T-helper 1 cell treated with Interleukin-12 subunit alpha and Interleukin-12 subunit beta and Interleukin-4 antibody, amounts not matched to agents 30 μg/mL and 1 μg/mL, for 36 hours (primary cell): ENCODE results near the gene HIPK2.

Experiments used
- H3K27ac Mint-ChIP-seq: one replicate; pipeline ENCODE4 v1.8.0; 2021; ENCODE audit warnings: mild to moderate bottlenecking, mixed read lengths
- H3K27me3 Mint-ChIP-seq: one replicate; pipeline ENCODE4 v1.8.0; 2021; ENCODE audit warnings: low read depth, mixed read lengths
- H3K36me3 Mint-ChIP-seq: one replicate; pipeline ENCODE4 v1.8.0; 2021; ENCODE audit warnings: low read depth, mixed read lengths
- H3K4me1 Mint-ChIP-seq: one replicate; pipeline ENCODE4 v1.8.0; 2021; ENCODE audit warnings: low read depth, mixed read lengths
- H3K4me3 Mint-ChIP-seq: one replicate; pipeline ENCODE4 v1.8.0; 2021; ENCODE audit warnings: mild to moderate bottlenecking, moderate library complexity, mixed read lengths
- H3K9me3 Mint-ChIP-seq: one replicate; pipeline ENCODE4 v1.8.0; 2021; ENCODE audit warnings: mixed read lengths

HIPK2 gene

DNA sequence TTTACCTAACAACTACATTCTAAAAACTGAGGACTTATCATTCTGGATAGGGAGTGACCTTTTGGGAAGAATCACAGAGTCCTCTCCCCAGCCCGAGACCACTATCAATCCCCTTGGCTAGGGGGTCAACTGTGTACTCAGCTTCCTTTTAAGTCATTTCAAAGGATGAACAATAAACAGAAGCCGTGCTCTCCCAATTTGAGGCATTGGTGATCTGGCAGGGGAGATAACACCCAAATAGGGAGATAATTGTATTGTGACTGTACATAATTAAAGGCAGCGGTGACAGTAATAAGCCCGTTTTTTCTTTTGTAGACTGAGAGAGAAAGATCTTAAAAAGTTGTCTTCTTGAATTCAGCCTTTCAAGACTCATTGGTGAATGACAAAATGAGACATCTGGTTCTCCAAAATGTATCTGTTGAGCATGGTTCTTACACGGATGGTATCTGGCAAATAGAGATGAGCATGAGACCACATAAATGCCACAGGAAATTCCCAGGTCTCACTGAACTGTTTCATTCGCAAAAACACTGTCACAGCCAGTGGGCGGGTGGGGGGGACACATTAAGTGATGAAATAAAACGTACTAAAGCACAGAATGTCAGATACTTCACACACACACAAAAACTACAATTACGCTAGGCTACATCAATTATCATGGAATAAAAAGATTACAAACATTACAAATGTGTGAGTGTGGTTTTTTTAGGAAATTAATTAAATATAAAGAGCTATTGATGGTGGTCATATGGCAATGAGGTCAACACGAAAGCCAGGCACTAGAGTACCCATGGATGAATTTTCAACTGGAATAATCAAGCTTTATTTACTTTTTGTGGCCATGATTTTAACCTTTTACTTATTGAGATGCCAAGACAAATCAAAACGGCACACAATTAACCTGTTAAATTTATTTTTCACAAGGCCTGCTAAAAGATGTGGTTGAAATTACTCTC is 108.4 kb downstream of the HIPK2 start:
- H3K4me3 Mint-ChIP-seq: no peak overlapping the region
- H3K27me3 Mint-ChIP-seq: no peaks in the 10 kb centered on the region
- H3K27ac Mint-ChIP-seq: peak overlapping the region; percentile 5
- H3K4me1 Mint-ChIP-seq: peaks cover 16% of the 10 kb centered on the region
- H3K36me3 Mint-ChIP-seq: peaks cover 2% of the 10 kb centered on the region
- H3K9me3 Mint-ChIP-seq: no peaks in the 10 kb centered on the region

DNA sequence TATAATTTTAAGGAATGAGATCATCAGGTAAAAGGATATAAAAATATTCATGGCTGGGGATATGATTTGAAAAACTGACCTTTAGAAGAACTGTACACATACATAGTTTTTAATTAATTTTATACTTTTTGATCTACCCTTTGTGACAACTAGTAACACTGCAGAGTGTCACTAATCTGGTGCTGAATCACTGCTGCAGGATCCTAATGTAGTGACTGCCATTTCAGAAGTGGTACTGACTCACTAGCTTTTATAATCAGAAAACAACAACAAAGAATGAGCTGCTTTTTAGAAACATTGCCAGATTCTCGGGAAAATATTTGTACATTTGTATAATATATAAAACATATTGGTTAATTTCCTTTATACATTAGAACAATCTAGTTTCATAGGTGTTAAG is 110.4 kb downstream of the HIPK2 start:
- Mint-ChIP-seq H3K36me3 (peaks cover 5% of the 10 kb centered on the region), H3K4me1 (peaks cover 7% of the 10 kb centered on the region), H3K9me3 (no peaks in the 10 kb centered on the region), H3K27me3 (no peaks in the 10 kb centered on the region), H3K27ac (no peak overlapping the region), H3K4me3 (no peak overlapping the region)

DNA sequence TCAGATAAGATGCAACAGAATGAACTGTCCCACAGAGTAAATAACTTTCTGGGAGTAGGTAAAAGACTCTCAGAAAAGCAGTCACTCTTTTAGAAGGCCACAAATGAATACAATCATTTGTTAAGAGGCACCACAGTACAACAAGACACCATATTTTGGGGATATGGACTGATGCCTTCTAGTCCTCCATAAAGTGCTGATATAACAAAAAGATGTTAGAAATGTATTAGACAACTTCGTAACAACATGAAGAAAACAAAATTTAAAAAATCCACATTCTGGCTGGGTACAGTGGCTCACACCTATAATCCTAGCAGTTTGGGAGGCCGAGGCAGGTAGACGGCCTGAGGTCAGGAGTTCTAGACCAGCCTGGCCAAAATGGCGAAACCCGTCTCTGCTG is 111.3 kb downstream of the HIPK2 start:
- H3K27ac Mint-ChIP-seq: no peak overlapping the region
- no peaks in the 10 kb centered on the region for H3K27me3 Mint-ChIP-seq
- H3K9me3 Mint-ChIP-seq: no peaks in the 10 kb centered on the region
- no peak overlapping the region for H3K4me3 Mint-ChIP-seq
- peaks cover 7% of the 10 kb centered on the region for H3K4me1 Mint-ChIP-seq
- peaks cover 5% of the 10 kb centered on the region for H3K36me3 Mint-ChIP-seq

DNA sequence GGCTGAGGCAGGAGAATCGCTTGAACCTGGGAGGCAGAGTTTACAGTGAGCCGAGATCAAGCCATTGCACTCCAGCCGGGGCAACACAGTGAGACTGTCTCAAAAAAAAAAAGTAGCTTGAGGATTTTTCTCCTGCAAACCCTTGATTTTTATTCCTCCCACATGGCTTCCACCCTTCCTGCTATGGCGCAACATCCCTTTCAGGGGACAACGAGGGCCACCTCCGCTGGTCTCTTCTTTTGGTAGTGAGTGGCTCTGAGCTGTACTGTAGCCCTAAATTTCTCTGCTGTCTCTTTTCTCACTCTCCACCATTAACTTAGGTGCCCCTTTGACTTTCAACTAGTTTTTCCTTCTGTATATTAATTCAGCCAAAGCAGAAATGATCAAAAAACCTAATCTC is 113.4 kb downstream of the HIPK2 start:
- Mint-ChIP-seq H3K27ac (no peak overlapping the region), H3K27me3 (no peaks in the 10 kb centered on the region), H3K4me1 (peaks cover 10% of the 10 kb centered on the region), H3K9me3 (no peaks in the 10 kb centered on the region), H3K36me3 (peaks cover 5% of the 10 kb centered on the region), H3K4me3 (no peak overlapping the region)

DNA sequence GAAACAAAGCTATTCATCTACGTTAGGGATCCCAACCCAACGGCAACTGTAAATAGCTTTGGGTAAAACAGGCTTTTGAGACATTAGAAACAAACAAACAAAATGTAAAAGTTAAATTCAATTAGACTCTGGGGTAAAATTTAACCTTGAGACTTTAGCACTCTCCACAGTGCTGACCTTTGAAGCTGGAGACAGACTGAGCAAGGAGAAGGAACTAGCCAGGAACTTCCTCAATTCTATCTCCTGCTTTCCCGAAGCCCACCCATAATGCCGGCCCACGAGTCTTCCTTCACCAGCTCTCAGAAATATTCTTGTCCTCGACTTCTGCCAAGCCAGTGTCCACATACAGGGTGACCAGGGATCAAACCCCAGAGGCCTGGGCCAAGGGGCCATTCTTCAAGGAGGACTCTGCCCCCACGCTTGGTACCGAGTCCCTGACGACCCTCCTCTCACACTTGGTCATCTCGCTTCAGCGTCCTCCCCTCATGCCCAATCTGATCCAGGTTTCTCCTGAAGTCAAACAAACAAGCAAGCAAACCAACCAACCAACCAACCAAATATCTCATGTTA is 114.1 kb downstream of the HIPK2 start:
- no peak overlapping the region for H3K27ac Mint-ChIP-seq
- H3K36me3 Mint-ChIP-seq: peaks cover 5% of the 10 kb centered on the region
- no peaks in the 10 kb centered on the region for H3K27me3 Mint-ChIP-seq
- H3K4me1 Mint-ChIP-seq: peaks cover 4% of the 10 kb centered on the region
- H3K9me3 Mint-ChIP-seq: no peaks in the 10 kb centered on the region
- H3K4me3 Mint-ChIP-seq: no peak overlapping the region

DNA sequence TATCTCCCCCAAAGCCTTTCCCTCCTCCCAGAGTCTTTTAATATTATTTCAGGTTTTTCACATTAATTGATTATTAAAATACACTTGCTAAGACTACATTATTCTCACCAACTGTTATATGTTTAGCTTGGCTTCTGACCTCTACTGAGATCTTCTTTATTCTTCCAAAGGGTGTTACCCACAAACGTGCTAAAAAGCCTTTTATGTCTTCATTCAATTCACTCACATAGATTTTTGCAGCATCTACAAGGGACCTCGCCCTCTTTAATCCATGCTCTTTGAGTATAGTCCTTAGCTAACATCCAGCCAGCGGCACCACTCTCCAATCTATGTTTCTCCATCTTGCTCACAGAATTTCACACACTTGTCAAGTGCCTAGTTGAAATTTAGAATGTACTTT is 115.9 kb downstream of the HIPK2 start:
- H3K4me1 Mint-ChIP-seq: peaks cover 11% of the 10 kb centered on the region
- no peaks in the 10 kb centered on the region for H3K27me3 Mint-ChIP-seq
- no peaks in the 10 kb centered on the region for H3K9me3 Mint-ChIP-seq
- no peak overlapping the region for H3K27ac Mint-ChIP-seq
- H3K36me3 Mint-ChIP-seq: peaks cover 3% of the 10 kb centered on the region
- no peak overlapping the region for H3K4me3 Mint-ChIP-seq

DNA sequence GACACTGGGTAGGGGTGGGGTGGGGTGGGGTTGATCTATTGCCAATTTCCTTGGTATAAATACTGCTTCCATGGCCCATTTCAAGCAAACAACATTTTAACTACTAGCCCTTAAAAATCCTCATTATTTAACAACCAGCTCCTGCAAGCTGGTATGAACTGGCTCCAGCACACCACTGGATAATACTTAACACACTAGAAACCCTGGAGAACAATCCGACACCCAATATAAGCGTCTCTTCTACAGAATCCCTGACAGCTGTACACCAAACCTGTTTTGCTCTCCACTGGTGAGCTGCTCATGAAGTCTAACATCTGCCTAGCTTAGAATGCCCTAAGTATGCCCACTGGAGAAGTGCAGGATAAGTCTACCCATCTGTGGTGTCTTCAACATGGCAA is 116.8 kb downstream of the HIPK2 start:
- Mint-ChIP-seq H3K36me3 (peaks cover 5% of the 10 kb centered on the region), H3K4me1 (peaks cover 11% of the 10 kb centered on the region), H3K27ac (no peak overlapping the region)

DNA sequence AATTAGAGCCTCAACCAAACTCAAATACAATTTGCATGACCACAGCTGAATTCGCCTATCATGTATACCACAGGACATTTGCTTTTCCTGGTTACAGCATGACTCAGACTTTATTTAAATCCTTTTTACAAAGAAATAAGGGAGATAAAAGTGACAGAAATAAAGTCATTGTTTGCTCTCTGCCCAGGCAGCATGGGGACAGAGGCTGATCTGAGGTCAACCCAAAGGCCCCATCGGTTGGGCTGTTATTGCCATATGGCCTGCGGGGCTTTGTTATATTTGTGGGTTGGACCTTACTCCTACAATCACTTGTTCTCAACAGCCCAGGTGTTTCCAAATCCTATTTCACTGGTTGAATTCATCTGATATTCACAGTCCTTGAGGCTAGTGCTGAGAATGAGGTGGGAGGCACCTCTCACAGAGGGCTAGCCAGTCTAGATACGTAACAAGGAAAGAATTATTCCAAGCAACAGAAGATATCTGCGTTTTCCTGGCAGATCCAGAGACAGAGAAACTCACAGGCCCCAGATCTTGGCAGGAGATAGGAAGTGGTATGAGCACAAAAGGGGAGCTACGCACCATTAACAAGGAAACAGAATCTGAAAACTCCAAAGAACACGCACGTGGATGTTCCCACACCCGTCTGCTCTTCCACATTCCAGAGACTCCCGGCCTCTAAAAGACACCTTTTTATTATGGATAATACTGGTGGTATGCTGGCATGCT is 117.3 kb downstream of the HIPK2 start:
- peaks cover 5% of the 10 kb centered on the region for H3K36me3 Mint-ChIP-seq
- H3K4me3 Mint-ChIP-seq: no peak overlapping the region
- peaks cover 11% of the 10 kb centered on the region for H3K4me1 Mint-ChIP-seq

More for the DNA sequence above, 116.8 kb downstream of the HIPK2 start:
- no peaks in the 10 kb centered on the region for H3K9me3 Mint-ChIP-seq
- H3K27me3 Mint-ChIP-seq: no peaks in the 10 kb centered on the region
- no peak overlapping the region for H3K4me3 Mint-ChIP-seq

DNA sequence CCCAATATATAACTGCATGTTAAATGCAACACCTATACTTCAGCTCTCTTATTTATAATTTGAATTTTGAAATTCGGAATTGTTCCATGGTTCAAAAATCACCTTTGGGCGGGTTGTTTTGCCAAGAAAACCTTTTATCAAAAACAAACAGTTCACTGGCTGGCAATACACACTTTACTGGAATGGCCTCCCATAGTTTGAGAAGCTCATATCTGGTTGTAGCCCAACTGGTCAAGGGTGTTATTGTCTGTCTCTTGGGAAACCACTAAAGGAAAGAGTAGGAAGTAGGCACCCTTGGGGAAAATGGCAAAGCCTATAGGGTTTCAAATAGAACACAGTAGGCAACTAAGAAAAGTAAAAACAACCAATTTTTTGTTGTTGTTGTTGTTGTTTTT is 117.9 kb downstream of the HIPK2 start:
- H3K4me1 Mint-ChIP-seq: peaks cover 11% of the 10 kb centered on the region
- no peak overlapping the region for H3K4me3 Mint-ChIP-seq
- no peaks in the 10 kb centered on the region for H3K9me3 Mint-ChIP-seq
- H3K36me3 Mint-ChIP-seq: peaks cover 5% of the 10 kb centered on the region
- no peaks in the 10 kb centered on the region for H3K27me3 Mint-ChIP-seq
- no peak overlapping the region for H3K27ac Mint-ChIP-seq

More for the DNA sequence above, 117.3 kb downstream of the HIPK2 start:
- H3K27ac Mint-ChIP-seq: no peak overlapping the region
- H3K9me3 Mint-ChIP-seq: no peaks in the 10 kb centered on the region
- H3K27me3 Mint-ChIP-seq: no peaks in the 10 kb centered on the region

DNA sequence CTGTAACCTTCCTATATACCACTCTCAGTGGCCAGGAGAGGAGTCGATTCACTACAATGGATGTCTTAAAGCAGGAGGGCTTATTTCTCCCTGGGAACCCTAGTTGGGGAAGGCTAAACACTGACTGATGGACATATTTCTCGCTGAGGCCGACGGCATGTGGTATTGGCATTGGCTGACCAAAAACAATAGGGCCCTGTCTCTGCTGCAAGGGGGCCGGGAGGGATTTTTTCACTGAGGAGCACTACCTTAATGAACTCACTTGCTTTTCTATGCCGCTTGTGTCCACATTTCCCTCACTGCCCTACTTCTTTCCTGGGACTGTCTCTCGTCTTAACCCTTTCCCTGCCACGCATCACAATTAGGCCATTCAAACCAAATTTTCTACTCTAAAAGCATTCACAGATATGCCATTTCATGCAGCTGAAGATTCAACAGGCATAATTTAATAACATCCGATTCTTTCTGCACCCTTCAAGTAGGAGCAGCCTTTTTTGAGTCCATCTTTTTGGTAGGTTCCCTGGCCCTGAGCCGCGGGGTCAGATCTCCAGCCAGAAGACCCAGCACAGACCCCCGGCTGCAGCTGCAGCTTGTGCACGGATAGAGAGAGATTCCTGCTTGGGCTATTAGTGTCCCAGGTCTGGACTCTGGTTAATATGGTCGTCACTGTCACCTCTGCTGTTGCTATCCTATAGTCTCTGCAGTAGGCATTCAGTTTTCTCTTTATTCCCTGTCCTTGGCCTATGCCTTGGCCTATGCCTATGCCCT is 118.7 kb downstream of the HIPK2 start:
- Mint-ChIP-seq H3K9me3 (no peaks in the 10 kb centered on the region), H3K27ac (no peak overlapping the region), H3K4me1 (peaks cover 11% of the 10 kb centered on the region), H3K36me3 (peaks cover 5% of the 10 kb centered on the region), H3K27me3 (no peaks in the 10 kb centered on the region), H3K4me3 (no peak overlapping the region)

DNA sequence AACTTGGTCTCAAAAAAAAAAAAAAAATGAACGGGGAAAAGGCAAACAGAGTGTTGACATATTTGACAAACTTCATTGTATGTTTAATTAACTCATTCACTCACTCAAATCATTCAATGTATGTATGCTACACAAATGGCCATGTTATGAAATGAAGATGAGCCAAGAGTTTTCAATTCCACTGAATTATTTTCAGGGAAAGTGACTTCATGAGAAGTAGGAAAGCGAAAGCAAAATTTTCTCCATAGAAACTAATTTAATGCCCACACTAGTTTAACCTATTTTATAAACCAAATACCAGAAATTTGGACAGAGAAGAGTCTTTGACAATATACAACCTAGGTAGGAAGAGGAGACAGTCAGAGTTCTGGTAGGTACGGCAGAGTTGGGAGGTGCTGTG is 119.5 kb downstream of the HIPK2 start:
- H3K4me3 Mint-ChIP-seq: no peak overlapping the region
- no peaks in the 10 kb centered on the region for H3K27me3 Mint-ChIP-seq
- peaks cover 5% of the 10 kb centered on the region for H3K36me3 Mint-ChIP-seq
- no peaks in the 10 kb centered on the region for H3K9me3 Mint-ChIP-seq
- H3K4me1 Mint-ChIP-seq: peaks cover 11% of the 10 kb centered on the region
- no peak overlapping the region for H3K27ac Mint-ChIP-seq

DNA sequence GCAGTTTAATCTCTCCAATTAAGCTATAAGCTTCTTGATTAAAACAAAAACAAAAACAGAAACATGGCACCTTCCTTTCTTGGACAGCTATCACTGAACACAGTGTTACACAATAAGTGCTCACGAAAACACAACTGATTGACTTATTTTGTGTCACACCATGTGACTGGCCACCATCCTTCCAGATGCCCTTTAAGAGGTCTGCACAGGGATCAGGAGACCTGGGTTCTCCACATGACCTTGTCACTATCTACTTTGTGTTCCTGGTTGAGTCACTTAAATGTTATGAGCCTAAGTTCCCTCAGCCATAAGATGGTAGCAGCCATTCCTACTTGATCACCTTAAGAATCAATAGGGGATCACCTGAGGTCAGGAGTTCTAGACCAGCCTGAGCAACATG is 120.1 kb downstream of the HIPK2 start:
- Mint-ChIP-seq H3K27me3 (no peaks in the 10 kb centered on the region), H3K4me1 (peaks cover 11% of the 10 kb centered on the region), H3K27ac (no peak overlapping the region), H3K36me3 (peaks cover 2% of the 10 kb centered on the region), H3K4me3 (no peak overlapping the region), H3K9me3 (no peaks in the 10 kb centered on the region)

DNA sequence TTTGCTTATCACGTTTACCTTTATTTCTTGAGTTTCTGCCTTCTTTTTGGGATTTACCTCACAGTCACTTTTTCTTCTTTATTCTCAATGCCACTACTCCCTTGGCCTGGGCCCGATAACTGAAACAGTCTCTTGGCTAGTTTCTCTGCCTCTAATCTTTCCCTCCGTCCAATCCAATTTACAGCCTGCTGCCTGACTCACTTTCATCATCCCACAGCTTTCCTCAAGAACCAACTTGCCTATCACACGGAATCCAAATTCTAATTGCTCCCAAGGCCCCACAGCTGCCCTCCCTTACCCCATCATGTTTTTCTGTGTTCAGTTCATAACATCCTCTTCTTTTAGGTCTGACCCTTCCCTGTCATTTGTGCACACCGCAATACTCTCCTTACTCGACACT is 121.4 kb downstream of the HIPK2 start:
- Mint-ChIP-seq H3K36me3 (peaks cover 2% of the 10 kb centered on the region), H3K9me3 (no peaks in the 10 kb centered on the region), H3K4me3 (no peak overlapping the region), H3K4me1 (peaks cover 14% of the 10 kb centered on the region), H3K27me3 (no peaks in the 10 kb centered on the region), H3K27ac (no peak overlapping the region)

DNA sequence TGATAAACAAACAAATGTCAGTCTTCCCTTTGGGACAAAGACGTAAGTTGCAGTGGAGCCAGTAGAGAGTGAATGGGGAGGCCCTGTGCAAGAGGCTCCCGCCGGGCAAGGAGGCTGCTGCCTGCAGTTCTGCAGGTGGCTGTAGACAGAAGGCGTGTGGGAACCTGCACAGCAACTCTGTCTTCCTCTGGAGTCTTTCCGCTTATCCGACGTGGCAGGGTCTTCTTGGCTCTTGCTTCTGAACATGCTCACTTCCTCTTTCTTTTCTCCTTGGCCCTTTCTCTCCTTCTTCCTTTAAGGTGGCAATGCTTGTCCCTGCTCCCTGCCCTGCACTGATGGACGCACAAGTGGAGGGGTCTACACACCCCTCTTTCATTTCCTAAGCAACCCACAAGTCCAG is 122.5 kb downstream of the HIPK2 start:
- Mint-ChIP-seq H3K36me3 (peaks cover 2% of the 10 kb centered on the region), H3K4me1 (peaks cover 13% of the 10 kb centered on the region), H3K27me3 (no peaks in the 10 kb centered on the region), H3K27ac (no peak overlapping the region), H3K9me3 (no peaks in the 10 kb centered on the region), H3K4me3 (no peak overlapping the region)
